HCT116 (cell line): ENCODE data around the gene SPEF2. TPM values are rescaled to one million over a fixed set of nuclear protein-coding genes. Genes with fewer than 3 reads are reported as not detected.

Source experiments
- ATAC-seq: fragments of 200-7000 bp; cut with Tn5 transposase; 2 replicates; pipeline ENCODE4 v1.9.1; 2020; ENCODE audit warnings: mild to moderate bottlenecking, moderate library complexity
- BruUV-seq: library from RNA; stranded (reverse); fragments of 400-500 nt; replicated peaks from 2 replicates; lab custom pipeline; 2021; lab: Mats Ljungman, UMichigan
- CTCF ChIA-PET: fragments of 300-600 bp; sonication (Branson Sonifier 250); formaldehyde crosslinking; loops from one replicate; lab custom pipeline; 2021; ENCODE audit warnings: antibody characterized with exemption; lab: Charles Lee
- POLR2A ChIA-PET: fragments of 300-600, 350-600 bp; sonication (Branson Sonifier 250); formaldehyde crosslinking; loops from one replicate; lab custom pipeline; 2021; ENCODE audit warnings: antibody characterized with exemption; lab: Charles Lee
- RAD21 ChIA-PET, 2 experiments: fragments of 300-600 bp; sonication (Branson Sonifier 250); formaldehyde crosslinking; loops; one replicate each; lab custom pipeline; 2023; ENCODE audit warnings: low total read pairs in 2 of 2; ENCODE audit not compliant: uncharacterized antibody in 2 of 2, unreplicated experiment in 2 of 2, low non-redundant PET in 1 of 2; lab: Charles Lee
- DNase-seq: peaks from one replicate; pipeline ENCODE4 v3.0.0-alpha.2; 2010; ENCODE audit warnings: low read depth, low spot score
- H2AFZ ChIP-seq: fragments of 200-600 bp; shearing (Covaris generic), sonication (generic); 2 replicates; pipeline ENCODE4 v1.6.1; 2017; ENCODE audit warnings: low read depth, mixed run types, mixed read lengths, antibody characterized with exemption, low read length; ENCODE audit not compliant: poor library complexity, severe bottlenecking
- H3K27ac ChIP-seq: 2 replicates; pipeline ENCODE4 v1.5.1; 2012; ENCODE audit warnings: low read depth, low read length
- H3K27me3 ChIP-seq: fragments of 200-600 bp; sonication (generic); 2 replicates; pipeline ENCODE4 v1.6.1; 2016; ENCODE audit warnings: mixed run types, low read length, mixed read lengths; ENCODE audit not compliant: insufficient read depth
- H3K36me3 ChIP-seq, 2 experiments: fragments of 200-500 bp in 1 of 2; fragments of 200-600 bp in 1 of 2; sonication (Bioruptor generic) in 1 of 2; sonication (generic) in 1 of 2; 2 replicates each; pipeline versions ENCODE4 v1.5.1 to v1.6.1; 2014 to 2016; ENCODE audit warnings: low read length in 2 of 2, inconsistent platforms in 1 of 2, mixed read lengths in 1 of 2, mixed run types in 1 of 2; ENCODE audit not compliant: insufficient read depth in 2 of 2, control insufficient read depth in 1 of 2
- H3K4me1 ChIP-seq, 2 experiments: fragments of 200-600 bp in 1 of 2; sonication (generic) in 1 of 2; 2 replicates each; pipeline versions ENCODE4 v1.5.1 to v1.6.1; 2012 to 2017; ENCODE audit warnings: low read length in 2 of 2, inconsistent platforms in 1 of 2, mild to moderate bottlenecking in 1 of 2, mixed read lengths in 1 of 2, mixed run types in 1 of 2, moderate library complexity in 1 of 2; ENCODE audit not compliant: insufficient read depth in 2 of 2, control insufficient read depth in 1 of 2
- H3K4me2 ChIP-seq: fragments of 200-600 bp; sonication (generic); 2 replicates; pipeline ENCODE4 v1.6.1; 2017; ENCODE audit warnings: mixed run types, low read length, mixed read lengths
- H3K4me3 ChIP-seq, 2 experiments: fragments of 200-600 bp in 1 of 2; sonication (generic) in 1 of 2; replicated peaks in 1 of 2; 2 replicates each; pipeline ENCODE4 v1.5.1; 2011 to 2016; ENCODE audit warnings: low read length in 2 of 2, control low read depth in 1 of 2, low read depth in 1 of 2, mild to moderate bottlenecking in 1 of 2, mixed read lengths in 1 of 2, mixed run types in 1 of 2
- H3K79me2 ChIP-seq: fragments of 200-600 bp; sonication (generic); 2 replicates; pipeline ENCODE4 v1.6.1; 2017; ENCODE audit warnings: mild to moderate bottlenecking, mixed run types, low read length, moderate library complexity, mixed read lengths; ENCODE audit not compliant: insufficient read depth
- H3K9ac ChIP-seq: fragments of 200-600 bp; sonication (generic); 2 replicates; pipeline ENCODE4 v1.6.1; 2016; ENCODE audit warnings: low read length, mixed read lengths
- H3K9me2 ChIP-seq: fragments of 200-600 bp; sonication (generic), shearing (Covaris generic); 2 replicates; pipeline ENCODE4 v1.6.1; 2017; ENCODE audit warnings: mixed run types, mild to moderate bottlenecking, moderate library complexity; ENCODE audit not compliant: insufficient read depth
- H3K9me3 ChIP-seq, 2 experiments: fragments of 200-500 bp in 1 of 2; fragments of 200-600 bp in 1 of 2; sonication (Bioruptor generic) in 1 of 2; sonication (generic) in 1 of 2; 2 replicates each; pipeline ENCODE4 v1.6.1; 2014 to 2017; ENCODE audit warnings: low read length in 2 of 2, mixed read lengths in 2 of 2, inconsistent platforms in 1 of 2, low read depth in 1 of 2, mild to moderate bottlenecking in 1 of 2, mixed run types in 1 of 2, moderate library complexity in 1 of 2; ENCODE audit not compliant: control insufficient read depth in 1 of 2, insufficient read depth in 1 of 2
- H4K20me1 ChIP-seq: fragments of 200-600 bp; sonication (generic), shearing (Covaris generic); 2 replicates; pipeline ENCODE4 v1.6.1; 2017; ENCODE audit warnings: mixed run types, mild to moderate bottlenecking, moderate library complexity; ENCODE audit not compliant: insufficient read depth
- CBX3 ChIP-seq: IDR thresholded peaks from 2 replicates; pipeline ENCODE4 v1.6.1; 2012; ENCODE audit warnings: low read depth
- CEBPB ChIP-seq: IDR thresholded peaks from 2 replicates; pipeline ENCODE4 v1.6.1; 2012; ENCODE audit warnings: low read depth
- CTCF ChIP-seq, 3 experiments: fragments of 200-600 bp in 1 of 3; sonication (generic) in 1 of 3; IDR thresholded peaks in 2 of 3; conservative IDR thresholded peaks in 1 of 3; 2 replicates each; pipeline ENCODE4 v1.5.1; 2012 to 2017; ENCODE audit warnings: low read depth in 2 of 3, low read length in 2 of 3, antibody characterized with exemption in 1 of 3, borderline replicate concordance in 1 of 3, control low read depth in 1 of 3, mild to moderate bottlenecking in 1 of 3, mixed read lengths in 1 of 3, mixed run types in 1 of 3, moderate library complexity in 1 of 3; ENCODE audit not compliant: insufficient read depth in 1 of 3
- EGR1 ChIP-seq: IDR thresholded peaks from 2 replicates; pipeline ENCODE4 v1.6.1; 2012; ENCODE audit warnings: low read depth
- EZH2 ChIP-seq: fragments of 200-600 bp; sonication (generic); IDR thresholded peaks from 2 replicates; pipeline ENCODE4 v1.6.1; 2017; ENCODE audit warnings: antibody characterized with exemption, mixed run types
- EZH2phosphoT487 ChIP-seq: fragments of 200-600 bp; IDR thresholded peaks from 2 replicates; pipeline ENCODE4 v1.6.1; 2018; ENCODE audit warnings: antibody characterized with exemption, borderline replicate concordance
- JUND ChIP-seq: IDR thresholded peaks from 2 replicates; pipeline ENCODE4 v1.6.1; 2012
- POLR2A ChIP-seq: IDR thresholded peaks from 2 replicates; pipeline ENCODE4 v1.7.0; 2011; ENCODE audit warnings: borderline replicate concordance; ENCODE audit not compliant: insufficient read depth, insufficient read length; ENCODE audit errors: extremely low read depth
- POLR2AphosphoS5 ChIP-seq: IDR thresholded peaks from 2 replicates; pipeline ENCODE4 v1.6.1; 2011; ENCODE audit warnings: mild to moderate bottlenecking, low read depth, low read length, moderate library complexity
- RAD21 ChIP-seq: IDR thresholded peaks from 2 replicates; pipeline ENCODE4 v1.6.1; 2012; ENCODE audit warnings: low read depth, mild to moderate bottlenecking
- REST ChIP-seq: IDR thresholded peaks from 2 replicates; pipeline ENCODE4 v1.6.1; 2012; ENCODE audit warnings: low read depth
- SIN3A ChIP-seq: IDR thresholded peaks from 2 replicates; pipeline ENCODE4 v1.6.1; 2012; ENCODE audit warnings: low read depth
- SP1 ChIP-seq: IDR thresholded peaks from 2 replicates; pipeline ENCODE4 v1.6.1; 2012; ENCODE audit warnings: low read depth
- YY1 ChIP-seq: IDR thresholded peaks from 2 replicates; pipeline ENCODE4 v1.6.1; 2011; ENCODE audit warnings: low read length, low read depth, moderate library complexity, mild to moderate bottlenecking; ENCODE audit not compliant: insufficient replicate concordance; ENCODE audit errors: extremely low read depth
- ZFX ChIP-seq: fragments of 450-650 bp; IDR thresholded peaks from 2 replicates; pipeline ENCODE4 v1.6.1; 2017
- ZNF274 ChIP-seq: fragments of 200-500 bp; sonication (Bioruptor generic); IDR thresholded peaks from 2 replicates; pipeline ENCODE4 v1.6.1; 2014; ENCODE audit warnings: mild to moderate bottlenecking, low read depth, low read length, inconsistent platforms
- intact Hi-C: fragments of 100-400 bp; cut with micrococcal nuclease; formaldehyde crosslinking; loops from 2 replicates; pipeline ENCODE4 v1.10.0; 2022
- total RNA-seq: library from RNA; stranded (reverse); gene quantifications from one replicate; pipeline ENCODE4 v1.2.1, GENCODE V29; 2021; ENCODE audit not compliant: unreplicated experiment
- TF ChIP-seq, protein P1 (sequence below): IDR thresholded peaks from 2 replicates; pipeline ENCODE4 v1.6.1; 2012
- TF ChIP-seq, protein P2 (sequence below): IDR thresholded peaks from 2 replicates; pipeline ENCODE4 v1.6.1; 2012
- TF ChIP-seq, protein P3 (sequence below): IDR thresholded peaks from 2 replicates; pipeline ENCODE4 v1.6.1; 2011; ENCODE audit warnings: mild to moderate bottlenecking, low read length, moderate library complexity; ENCODE audit not compliant: insufficient replicate concordance; ENCODE audit errors: extremely low read depth

Gene SPEF2
- total RNA-seq, 1 experiment from 2014 or later, result 4.6 TPM

- CTCF ChIA-PET, result no interaction called here
- Histone ChIP-seq H3K27ac (no peak overlapping the region), H3K36me3 (no peaks in the 10 kb centered on the region), H3K4me2 (no peak overlapping the region), H3K9me3 (no peaks in the 10 kb centered on the region), H3K4me3 (no peak overlapping the region), H3K9ac (no peak overlapping the region), H3K9me2 (no peaks in the 10 kb centered on the region), H4K20me1 (no peaks in the 10 kb centered on the region), H3K4me1 (no peaks in the 10 kb centered on the region), H3K27me3 (0 out of 2 replicates have a peak, but pooled peaks cover 4% of the 10 kb centered on the region), H2AFZ (no peak overlapping the region), H3K79me2 (no peaks in the 10 kb centered on the region)
- no TSS peak for BruUV-seq
- TF ChIP-seq, protein P1, sequence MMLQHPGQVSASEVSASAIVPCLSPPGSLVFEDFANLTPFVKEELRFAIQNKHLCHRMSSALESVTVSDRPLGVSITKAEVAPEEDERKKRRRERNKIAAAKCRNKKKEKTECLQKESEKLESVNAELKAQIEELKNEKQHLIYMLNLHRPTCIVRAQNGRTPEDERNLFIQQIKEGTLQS, result no peak
- TF ChIP-seq RAD21 (no peak), JUND (no peak), ZFX (no peak), SIN3A (no peak), SP1 (no peak), CBX3 (no peak), YY1 (no peak), EGR1 (no peak), ZNF274 (no peak), POLR2A (no peak), EZH2phosphoT487 (no peak), CEBPB (no peak), POLR2AphosphoS5 (no peak), REST (no peak), CTCF (IDR thresholded peaks at IDR 0.05 in 2 of 3, conservative IDR thresholded peaks at IDR 0.05 in 1 of 3; ENCODE audit: borderline replicate concordance in 1 of 3, insufficient read depth in 1 of 3, low read depth in 2 of 3, low read length in 2 of 3) (no peak), EZH2 (no peak)
- TF ChIP-seq, protein P2, sequence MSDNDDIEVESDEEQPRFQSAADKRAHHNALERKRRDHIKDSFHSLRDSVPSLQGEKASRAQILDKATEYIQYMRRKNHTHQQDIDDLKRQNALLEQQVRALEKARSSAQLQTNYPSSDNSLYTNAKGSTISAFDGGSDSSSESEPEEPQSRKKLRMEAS, result no peak
- TF ChIP-seq, protein P3, sequence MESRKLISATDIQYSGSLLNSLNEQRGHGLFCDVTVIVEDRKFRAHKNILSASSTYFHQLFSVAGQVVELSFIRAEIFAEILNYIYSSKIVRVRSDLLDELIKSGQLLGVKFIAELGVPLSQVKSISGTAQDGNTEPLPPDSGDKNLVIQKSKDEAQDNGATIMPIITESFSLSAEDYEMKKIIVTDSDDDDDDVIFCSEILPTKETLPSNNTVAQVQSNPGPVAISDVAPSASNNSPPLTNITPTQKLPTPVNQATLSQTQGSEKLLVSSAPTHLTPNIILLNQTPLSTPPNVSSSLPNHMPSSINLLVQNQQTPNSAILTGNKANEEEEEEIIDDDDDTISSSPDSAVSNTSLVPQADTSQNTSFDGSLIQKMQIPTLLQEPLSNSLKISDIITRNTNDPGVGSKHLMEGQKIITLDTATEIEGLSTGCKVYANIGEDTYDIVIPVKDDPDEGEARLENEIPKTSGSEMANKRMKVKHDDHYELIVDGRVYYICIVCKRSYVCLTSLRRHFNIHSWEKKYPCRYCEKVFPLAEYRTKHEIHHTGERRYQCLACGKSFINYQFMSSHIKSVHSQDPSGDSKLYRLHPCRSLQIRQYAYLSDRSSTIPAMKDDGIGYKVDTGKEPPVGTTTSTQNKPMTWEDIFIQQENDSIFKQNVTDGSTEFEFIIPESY, result no peak
- intact Hi-C loops, result no loop called here
- ATAC-seq (no peak), DNase-seq (no peak)
- POLR2A ChIA-PET, result no interaction called here
- RAD21 ChIA-PET, result no interaction called here
Observed at GRCh38 chr5:35743644-35744043, 126.0 kb downstream of the SPEF2 start.
